OCI-LY3 (cell line): Measurements from ENCODE around the gene IGFBP3.

Source experiments
- CTCF ChIP-seq: fragments of 200-600, 300-600 bp; sonication (generic); IDR thresholded peaks from 2 replicates; pipeline ENCODE4 v1.5.1; 2014; ENCODE audit warnings: antibody characterized with exemption, low read length, low read depth
- EZH2phosphoT487 ChIP-seq: fragments of 200-600 bp; shearing (Covaris generic); IDR thresholded peaks from 2 replicates; pipeline ENCODE4 v1.6.1; 2018; ENCODE audit warnings: antibody characterized with exemption, mixed run types, low read depth

GRCh38 chr7:45872116-45873034 is 48.7 kb downstream of the IGFBP3 start:
- TF ChIP-seq CTCF: peak; percentile 57
- no peak for TF ChIP-seq EZH2phosphoT487
